ENCODE results near the gene NMNAT3. TPM values are rescaled to one million over a fixed set of nuclear protein-coding genes. Genes with fewer than 3 reads are reported as not detected.

NMNAT3 gene
- total and polyA plus RNA-seq, 2 experiments from 2014 or later: 8.3 to 9.2 TPM

GRCh38 chr3:139548801-139549200 lies 129.0 kb downstream of the NMNAT3 start:
- Histone ChIP-seq H4K20me1 (replicated peaks; ENCODE audit: insufficient read depth) (no peaks in the 10 kb centered on the region), H3K4me1 (ENCODE audit: insufficient read depth) (peaks cover 9% of the 10 kb centered on the region), H3K27me3 (ENCODE audit: insufficient read depth) (no peaks in the 10 kb centered on the region), H3K79me2 (replicated peaks; ENCODE audit: insufficient read depth) (no peaks in the 10 kb centered on the region), H3K4me3 (no peak overlapping the region), H2AFZ (no peak overlapping the region), H3K36me3 (ENCODE audit: insufficient read depth) (no peaks in the 10 kb centered on the region), H3F3A (replicated peaks; ENCODE audit: low read depth) (no peaks in the 10 kb centered on the region), H3K4me2 (no peak overlapping the region), H3K9me2 (ENCODE audit: insufficient read depth) (peaks cover 19% of the 10 kb centered on the region), H3K27ac (ENCODE audit: low read depth) (no peak overlapping the region)
- H3K36me3 Mint-ChIP-seq (ENCODE audit: low read depth): no peaks in the 10 kb centered on the region
- TF ChIP-seq EZH2 (IDR thresholded peaks at IDR 0.05; ENCODE audit: low read depth, unreplicated experiment): no peak
- TF ChIP-seq, protein P1, sequence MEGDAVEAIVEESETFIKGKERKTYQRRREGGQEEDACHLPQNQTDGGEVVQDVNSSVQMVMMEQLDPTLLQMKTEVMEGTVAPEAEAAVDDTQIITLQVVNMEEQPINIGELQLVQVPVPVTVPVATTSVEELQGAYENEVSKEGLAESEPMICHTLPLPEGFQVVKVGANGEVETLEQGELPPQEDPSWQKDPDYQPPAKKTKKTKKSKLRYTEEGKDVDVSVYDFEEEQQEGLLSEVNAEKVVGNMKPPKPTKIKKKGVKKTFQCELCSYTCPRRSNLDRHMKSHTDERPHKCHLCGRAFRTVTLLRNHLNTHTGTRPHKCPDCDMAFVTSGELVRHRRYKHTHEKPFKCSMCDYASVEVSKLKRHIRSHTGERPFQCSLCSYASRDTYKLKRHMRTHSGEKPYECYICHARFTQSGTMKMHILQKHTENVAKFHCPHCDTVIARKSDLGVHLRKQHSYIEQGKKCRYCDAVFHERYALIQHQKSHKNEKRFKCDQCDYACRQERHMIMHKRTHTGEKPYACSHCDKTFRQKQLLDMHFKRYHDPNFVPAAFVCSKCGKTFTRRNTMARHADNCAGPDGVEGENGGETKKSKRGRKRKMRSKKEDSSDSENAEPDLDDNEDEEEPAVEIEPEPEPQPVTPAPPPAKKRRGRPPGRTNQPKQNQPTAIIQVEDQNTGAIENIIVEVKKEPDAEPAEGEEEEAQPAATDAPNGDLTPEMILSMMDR (conservative IDR thresholded peaks at IDR 0.05; ENCODE audit: low read depth in 2 of 2): no peak
- no peak for TF ChIP-seq ZNF114 (CRISPR knock-in tag; IDR thresholded peaks at IDR 0.05)
- TF ChIP-seq CREB1 (CRISPR knock-in tag; IDR thresholded peaks at IDR 0.05; ENCODE audit: low read depth): no peak
- no peak for TF ChIP-seq REST (IDR thresholded peaks at IDR 0.05; ENCODE audit: unreplicated experiment)
- TF ChIP-seq NANOG (IDR thresholded peaks at IDR 0.05; ENCODE audit: borderline replicate concordance): no peak
- TF ChIP-seq STAT1 (IDR thresholded peaks at IDR 0.05; ENCODE audit: unreplicated experiment): no peak
- no peak for TF ChIP-seq ZNF331 (CRISPR knock-in tag; IDR thresholded peaks at IDR 0.05; ENCODE audit: low read depth)
- TF ChIP-seq JUNB (IDR thresholded peaks at IDR 0.05; ENCODE audit: unreplicated experiment): no peak
- TF ChIP-seq EZH2phosphoT487 (IDR thresholded peaks at IDR 0.05; ENCODE audit: unreplicated experiment): no peak
- TF ChIP-seq ETS1 (IDR thresholded peaks at IDR 0.05): no peak
- TF ChIP-seq, protein P2, sequence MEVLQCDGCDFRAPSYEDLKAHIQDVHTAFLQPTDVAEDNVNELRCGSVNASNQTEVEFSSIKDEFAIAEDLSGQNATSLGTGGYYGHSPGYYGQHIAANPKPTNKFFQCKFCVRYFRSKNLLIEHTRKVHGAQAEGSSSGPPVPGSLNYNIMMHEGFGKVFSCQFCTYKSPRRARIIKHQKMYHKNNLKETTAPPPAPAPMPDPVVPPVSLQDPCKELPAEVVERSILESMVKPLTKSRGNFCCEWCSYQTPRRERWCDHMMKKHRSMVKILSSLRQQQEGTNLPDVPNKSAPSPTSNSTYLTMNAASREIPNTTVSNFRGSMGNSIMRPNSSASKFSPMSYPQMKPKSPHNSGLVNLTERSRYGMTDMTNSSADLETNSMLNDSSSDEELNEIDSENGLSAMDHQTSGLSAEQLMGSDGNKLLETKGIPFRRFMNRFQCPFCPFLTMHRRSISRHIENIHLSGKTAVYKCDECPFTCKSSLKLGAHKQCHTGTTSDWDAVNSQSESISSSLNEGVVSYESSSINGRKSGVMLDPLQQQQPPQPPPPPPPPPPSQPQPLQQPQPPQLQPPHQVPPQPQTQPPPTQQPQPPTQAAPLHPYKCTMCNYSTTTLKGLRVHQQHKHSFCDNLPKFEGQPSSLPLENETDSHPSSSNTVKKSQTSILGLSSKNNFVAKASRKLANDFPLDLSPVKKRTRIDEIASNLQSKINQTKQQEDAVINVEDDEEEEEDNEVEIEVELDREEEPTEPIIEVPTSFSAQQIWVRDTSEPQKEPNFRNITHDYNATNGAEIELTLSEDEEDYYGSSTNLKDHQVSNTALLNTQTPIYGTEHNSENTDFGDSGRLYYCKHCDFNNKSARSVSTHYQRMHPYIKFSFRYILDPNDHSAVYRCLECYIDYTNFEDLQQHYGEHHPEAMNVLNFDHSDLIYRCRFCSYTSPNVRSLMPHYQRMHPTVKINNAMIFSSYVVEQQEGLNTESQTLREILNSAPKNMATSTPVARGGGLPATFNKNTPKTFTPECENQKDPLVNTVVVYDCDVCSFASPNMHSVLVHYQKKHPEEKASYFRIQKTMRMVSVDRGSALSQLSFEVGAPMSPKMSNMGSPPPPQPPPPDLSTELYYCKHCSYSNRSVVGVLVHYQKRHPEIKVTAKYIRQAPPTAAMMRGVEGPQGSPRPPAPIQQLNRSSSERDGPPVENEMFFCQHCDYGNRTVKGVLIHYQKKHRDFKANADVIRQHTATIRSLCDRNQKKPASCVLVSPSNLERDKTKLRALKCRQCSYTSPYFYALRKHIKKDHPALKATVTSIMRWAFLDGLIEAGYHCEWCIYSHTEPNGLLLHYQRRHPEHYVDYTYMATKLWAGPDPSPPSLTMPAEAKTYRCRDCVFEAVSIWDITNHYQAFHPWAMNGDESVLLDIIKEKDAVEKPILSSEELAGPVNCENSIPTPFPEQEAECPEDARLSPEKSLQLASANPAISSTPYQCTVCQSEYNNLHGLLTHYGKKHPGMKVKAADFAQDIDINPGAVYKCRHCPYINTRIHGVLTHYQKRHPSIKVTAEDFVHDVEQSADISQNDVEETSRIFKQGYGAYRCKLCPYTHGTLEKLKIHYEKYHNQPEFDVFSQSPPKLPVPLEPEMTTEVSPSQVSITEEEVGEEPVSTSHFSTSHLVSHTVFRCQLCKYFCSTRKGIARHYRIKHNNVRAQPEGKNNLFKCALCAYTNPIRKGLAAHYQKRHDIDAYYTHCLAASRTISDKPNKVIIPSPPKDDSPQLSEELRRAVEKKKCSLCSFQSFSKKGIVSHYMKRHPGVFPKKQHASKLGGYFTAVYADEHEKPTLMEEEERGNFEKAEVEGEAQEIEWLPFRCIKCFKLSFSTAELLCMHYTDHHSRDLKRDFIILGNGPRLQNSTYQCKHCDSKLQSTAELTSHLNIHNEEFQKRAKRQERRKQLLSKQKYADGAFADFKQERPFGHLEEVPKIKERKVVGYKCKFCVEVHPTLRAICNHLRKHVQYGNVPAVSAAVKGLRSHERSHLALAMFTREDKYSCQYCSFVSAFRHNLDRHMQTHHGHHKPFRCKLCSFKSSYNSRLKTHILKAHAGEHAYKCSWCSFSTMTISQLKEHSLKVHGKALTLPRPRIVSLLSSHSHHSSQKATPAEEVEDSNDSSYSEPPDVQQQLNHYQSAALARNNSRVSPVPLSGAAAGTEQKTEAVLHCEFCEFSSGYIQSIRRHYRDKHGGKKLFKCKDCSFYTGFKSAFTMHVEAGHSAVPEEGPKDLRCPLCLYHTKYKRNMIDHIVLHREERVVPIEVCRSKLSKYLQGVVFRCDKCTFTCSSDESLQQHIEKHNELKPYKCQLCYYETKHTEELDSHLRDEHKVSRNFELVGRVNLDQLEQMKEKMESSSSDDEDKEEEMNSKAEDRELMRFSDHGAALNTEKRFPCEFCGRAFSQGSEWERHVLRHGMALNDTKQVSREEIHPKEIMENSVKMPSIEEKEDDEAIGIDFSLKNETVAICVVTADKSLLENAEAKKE (CRISPR knock-in tag; IDR thresholded peaks at IDR 0.05): no peak
- TF ChIP-seq POLR2AphosphoS5 (IDR thresholded peaks at IDR 0.05; ENCODE audit: low read depth): no peak
- DNase-seq (ENCODE audit: low spot score): no peak
- H3K9me3 Mint-ChIP-seq: no peaks in the 10 kb centered on the region; the same call in 2 of the 3 replicates
- peaks cover 11% of the 10 kb centered on the region for H3K4me1 Mint-ChIP-seq
- no peak for ATAC-seq
- H3K4me3 Mint-ChIP-seq: no peak overlapping the region
- no peak overlapping the region for H3K27ac Mint-ChIP-seq
- peaks cover 16% of the 10 kb centered on the region for H3K27me3 Mint-ChIP-seq (ENCODE audit: insufficient read depth, low read depth, poor library complexity)

Measured in GM23338 (cell line).